ENCODE measurements around the gene QSOX1.

Gene QSOX1

GRCh38 chr1:180154325-180155181, at the start of gene QSOX1:
Gene QSOX1 (plus strand): TSS chr1:180154869. CDS start chr1:180154908, 39 bp downstream.
- peak; percentile 88 for DNase-seq (ENCODE audit: low read depth)
- peak within 1 kb of the TSS; percentile 88 for H3K4me3 ChIP-seq (replicated peaks; ENCODE audit: low read depth, low read length)
- no peak for TF ChIP-seq CTCF (IDR thresholded peaks at IDR 0.05; ENCODE audit: low read length, missing control alignments)

- DNase-seq (ENCODE audit: low read depth): no peak
- H3K4me3 ChIP-seq (replicated peaks; ENCODE audit: low read depth, low read length): no peak overlapping the region
- no peak for TF ChIP-seq CTCF (IDR thresholded peaks at IDR 0.05; ENCODE audit: low read length, missing control alignments)
These were observed 42.6 kb upstream of the QSOX1 start for GRCh38 chr1:180112091-180112490.

GRCh38 chr1:180112984-180113647, 41.6 kb upstream of the QSOX1 start:
- DNase-seq (ENCODE audit: low read depth): peak; percentile 69
- TF ChIP-seq CTCF (IDR thresholded peaks at IDR 0.05; ENCODE audit: low read length, missing control alignments): no peak
- no peak overlapping the region for H3K4me3 ChIP-seq (replicated peaks; ENCODE audit: low read depth, low read length)

- DNase-seq (ENCODE audit: low read depth): no peak
- no peak for TF ChIP-seq CTCF (IDR thresholded peaks at IDR 0.05; ENCODE audit: low read length, missing control alignments)
- no peak overlapping the region for H3K4me3 ChIP-seq (replicated peaks; ENCODE audit: low read depth, low read length)
These were observed 40.2 kb upstream of the QSOX1 start for GRCh38 chr1:180114396-180114945.

GRCh38 chr1:180116964-180117763, 37.5 kb upstream of the QSOX1 start:
- DNase-seq (ENCODE audit: low read depth): peak; percentile 73
- no peak overlapping the region for H3K4me3 ChIP-seq (replicated peaks; ENCODE audit: low read depth, low read length)
- TF ChIP-seq CTCF (IDR thresholded peaks at IDR 0.05; ENCODE audit: low read length, missing control alignments): no peak

GRCh38 chr1:180117764-180118116, 36.9 kb upstream of the QSOX1 start:
- no peak overlapping the region for H3K4me3 ChIP-seq (replicated peaks; ENCODE audit: low read depth, low read length)
- peak; percentile 75 for DNase-seq (ENCODE audit: low read depth)
- no peak for TF ChIP-seq CTCF (IDR thresholded peaks at IDR 0.05; ENCODE audit: low read length, missing control alignments)

Measured in fibroblast of pulmonary artery (primary cell).